Measurements from ENCODE around the gene F13A1.

DNA sequence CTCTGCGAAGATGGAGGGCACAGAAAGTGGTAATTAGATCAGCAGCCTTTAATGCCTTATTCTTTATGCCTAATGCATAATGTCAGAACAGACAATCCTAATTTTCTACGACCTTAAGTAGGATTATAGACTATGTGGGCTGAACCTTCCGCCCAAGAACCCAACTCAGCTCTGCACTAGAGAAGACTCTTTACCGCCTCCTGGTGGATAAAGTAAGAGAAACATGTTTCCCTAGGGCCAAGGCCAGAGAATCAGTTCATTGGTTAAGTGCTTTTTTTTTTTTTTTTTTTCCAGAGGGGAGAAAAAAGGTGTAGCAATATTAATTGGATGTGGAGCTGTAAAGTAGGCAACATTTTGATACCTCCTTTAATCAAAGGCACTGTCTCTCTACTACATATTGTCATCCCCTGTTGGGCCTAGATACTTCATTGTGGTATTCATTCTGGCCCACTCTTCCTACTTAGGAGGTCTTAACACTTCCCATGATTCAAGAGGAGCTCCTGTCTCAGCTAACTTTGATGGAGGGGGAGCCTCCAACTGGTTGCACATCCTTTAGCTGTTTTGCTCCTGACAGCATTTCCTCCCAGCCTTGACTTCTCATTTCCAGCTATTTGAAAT is 188.9 kb downstream of the F13A1 start:
- TF ChIP-seq CTCF (IDR thresholded peaks at IDR 0.05) (no peak), POLR2A (IDR thresholded peaks at IDR 0.05) (no peak)

All from vagina (tissue), 2 donors.